ENCODE data around the gene MYO9B. TPM values are rescaled to one million over a fixed set of nuclear protein-coding genes. Genes with fewer than 3 reads are reported as not detected.
"Not testable (repeated sequence)": the region's sequence is repeated elsewhere in the genome, so short reads cannot be mapped to it uniquely, and the experiment has no call there.

The MYO9B gene
- total RNA-seq, 2 experiments from 2014 or later = 280 to 356 TPM

- no peaks in the 10 kb centered on the region for H3K27me3 Mint-ChIP-seq
- H3K36me3 Mint-ChIP-seq = peaks cover 28% of the 10 kb centered on the region
- H3K4me3 Mint-ChIP-seq = no peak overlapping the region
- no peak overlapping the region for H3K27ac Mint-ChIP-seq
- CTCF ChIA-PET = no interaction called here
- H3K4me1 Mint-ChIP-seq = peaks cover 50% of the 10 kb centered on the region
- no peak for DNase-seq
- no peak for ATAC-seq
- no peaks in the 10 kb centered on the region for H3K9me3 Mint-ChIP-seq (ENCODE audit: low read depth)
Measured at GRCh38 chr19:17086120-17086519, 10.5 kb downstream of the MYO9B start.

- no peaks in the 10 kb centered on the region for H3K9me3 Mint-ChIP-seq (ENCODE audit: low read depth)
- peaks cover 51% of the 10 kb centered on the region for H3K4me1 Mint-ChIP-seq
- CTCF ChIA-PET = no interaction called here
- peaks cover 25% of the 10 kb centered on the region for H3K36me3 Mint-ChIP-seq
- H3K27me3 Mint-ChIP-seq = no peaks in the 10 kb centered on the region
- no peak overlapping the region for H3K4me3 Mint-ChIP-seq
- no peak overlapping the region for H3K27ac Mint-ChIP-seq
- ATAC-seq = no peak
- no peak for DNase-seq
Measured at GRCh38 chr19:17086834-17087233, 11.3 kb downstream of the MYO9B start.

GRCh38 chr19:17088552-17088951, 13.0 kb downstream of the MYO9B start:
- Mint-ChIP-seq H3K36me3 (peaks cover 26% of the 10 kb centered on the region), H3K4me1 (peaks cover 43% of the 10 kb centered on the region), H3K27ac (no peak overlapping the region), H3K4me3 (no peak overlapping the region), H3K27me3 (no peaks in the 10 kb centered on the region), H3K9me3 (ENCODE audit: low read depth) (no peaks in the 10 kb centered on the region)
- DNase-seq (no peak), ATAC-seq (no peak)
- CTCF ChIA-PET = no interaction called here

- Mint-ChIP-seq H3K27ac (peak overlapping the region; percentile 68), H3K4me3 (no peak overlapping the region), H3K4me1 (peaks cover 49% of the 10 kb centered on the region), H3K27me3 (no peaks in the 10 kb centered on the region), H3K9me3 (ENCODE audit: low read depth) (no peaks in the 10 kb centered on the region), H3K36me3 (peaks cover 29% of the 10 kb centered on the region)
- CTCF ChIA-PET = interaction anchor here (1.0 to 1.4 kb wide), 4 partner anchors 11 to 63 kb away, joined by 3 to 5 read pairs (median 4); no protein-coding TSS in a partner anchor
- peak; percentile 59 for DNase-seq
- peak; percentile 50 for ATAC-seq
Measured at GRCh38 chr19:17090583-17090982, 15.0 kb downstream of the MYO9B start.

- peaks cover 27% of the 10 kb centered on the region for H3K36me3 Mint-ChIP-seq
- peak; percentile 57 for ATAC-seq
- H3K27me3 Mint-ChIP-seq = no peaks in the 10 kb centered on the region
- H3K4me3 Mint-ChIP-seq = no peak overlapping the region
- CTCF ChIA-PET = interaction anchor here (0.9 to 1.2 kb wide), 2 partner anchors 34 to 92 kb away, joined by 3 to 4 read pairs; no protein-coding TSS in a partner anchor
- peaks cover 52% of the 10 kb centered on the region for H3K4me1 Mint-ChIP-seq
- no peaks in the 10 kb centered on the region for H3K9me3 Mint-ChIP-seq (ENCODE audit: low read depth)
- peak; percentile 54 for DNase-seq
- H3K27ac Mint-ChIP-seq = no peak overlapping the region
Measured at GRCh38 chr19:17091758-17092333, 16.3 kb downstream of the MYO9B start.

- DNase-seq (no peak), ATAC-seq (no peak)
- Mint-ChIP-seq H3K4me1 (peaks cover 51% of the 10 kb centered on the region), H3K27me3 (no peaks in the 10 kb centered on the region), H3K9me3 (ENCODE audit: low read depth) (no peaks in the 10 kb centered on the region), H3K4me3 (no peak overlapping the region), H3K27ac (no peak overlapping the region), H3K36me3 (peaks cover 23% of the 10 kb centered on the region)
- CTCF ChIA-PET = no interaction called here
Measured at GRCh38 chr19:17092696-17093095, 17.1 kb downstream of the MYO9B start.

GRCh38 chr19:17094694-17095093, 19.1 kb downstream of the MYO9B start:
- ATAC-seq; H3K4me3 Mint-ChIP-seq; H3K27ac Mint-ChIP-seq; H3K9me3 Mint-ChIP-seq (ENCODE audit: low read depth); CTCF ChIA-PET; DNase-seq; H3K27me3 Mint-ChIP-seq: not testable (repeated sequence)
- Mint-ChIP-seq H3K36me3 (peaks cover 27% of the 10 kb centered on the region), H3K4me1 (peaks cover 50% of the 10 kb centered on the region)

GRCh38 chr19:17095141-17095919, 19.8 kb downstream of the MYO9B start:
- H3K36me3 Mint-ChIP-seq = peaks cover 24% of the 10 kb centered on the region
- no peaks in the 10 kb centered on the region for H3K9me3 Mint-ChIP-seq (ENCODE audit: low read depth)
- CTCF ChIA-PET = no interaction called here
- no peak for ATAC-seq
- peaks cover 46% of the 10 kb centered on the region for H3K4me1 Mint-ChIP-seq
- no peak for DNase-seq
- H3K27me3 Mint-ChIP-seq = no peaks in the 10 kb centered on the region
- H3K4me3 Mint-ChIP-seq = no peak overlapping the region
- H3K27ac Mint-ChIP-seq = no peak overlapping the region

- H3K9me3 Mint-ChIP-seq (ENCODE audit: low read depth) = no peaks in the 10 kb centered on the region
- peaks cover 38% of the 10 kb centered on the region for H3K4me1 Mint-ChIP-seq
- ATAC-seq (no peak), DNase-seq (no peak)
- peaks cover 34% of the 10 kb centered on the region for H3K36me3 Mint-ChIP-seq
- no peak overlapping the region for H3K4me3 Mint-ChIP-seq
- CTCF ChIA-PET = interaction anchor here (0.6 kb wide), 1 partner anchor 143 kb away, joined by 3 read pairs; no protein-coding TSS in a partner anchor
- H3K27ac Mint-ChIP-seq = no peak overlapping the region
- H3K27me3 Mint-ChIP-seq = no peaks in the 10 kb centered on the region
Measured at GRCh38 chr19:17097593-17098126, 22.1 kb downstream of the MYO9B start.

- CTCF ChIA-PET = no interaction called here
- Mint-ChIP-seq H3K27me3 (no peaks in the 10 kb centered on the region), H3K27ac (no peak overlapping the region), H3K9me3 (ENCODE audit: low read depth) (peaks cover 2% of the 10 kb centered on the region), H3K4me1 (peaks cover 43% of the 10 kb centered on the region), H3K36me3 (peaks cover 39% of the 10 kb centered on the region), H3K4me3 (no peak overlapping the region)
- no peak for ATAC-seq
- no peak for DNase-seq
Measured at GRCh38 chr19:17098326-17098725, 22.7 kb downstream of the MYO9B start.

GRCh38 chr19:17101686-17102628, 26.4 kb downstream of the MYO9B start:
- Mint-ChIP-seq H3K27ac (no peak overlapping the region), H3K9me3 (ENCODE audit: low read depth) (peaks cover 2% of the 10 kb centered on the region), H3K36me3 (peaks cover 49% of the 10 kb centered on the region), H3K4me1 (peaks cover 47% of the 10 kb centered on the region), H3K27me3 (no peaks in the 10 kb centered on the region), H3K4me3 (no peak overlapping the region)
- CTCF ChIA-PET = interaction anchor here (0.7 to 1.6 kb wide), 4 partner anchors 17 to 82 kb away, joined by 3 to 5 read pairs (median 4); no protein-coding TSS in a partner anchor
- no peak for ATAC-seq
- no peak for DNase-seq

GRCh38 chr19:17103177-17103576, 27.6 kb downstream of the MYO9B start:
- peaks cover 53% of the 10 kb centered on the region for H3K36me3 Mint-ChIP-seq
- DNase-seq = peak; percentile 49
- no peak for ATAC-seq
- H3K4me3 Mint-ChIP-seq = no peak overlapping the region
- peaks cover 2% of the 10 kb centered on the region for H3K9me3 Mint-ChIP-seq (ENCODE audit: low read depth)
- peaks cover 49% of the 10 kb centered on the region for H3K4me1 Mint-ChIP-seq
- CTCF ChIA-PET = interaction anchor here (0.7 to 1.6 kb wide), 4 partner anchors 18 to 81 kb away, joined by 3 to 5 read pairs (median 4); no protein-coding TSS in a partner anchor
- no peaks in the 10 kb centered on the region for H3K27me3 Mint-ChIP-seq
- H3K27ac Mint-ChIP-seq = peak overlapping the region; percentile 70

- ATAC-seq = no peak
Measured at GRCh38 chr19:17104679-17105078, 29.1 kb downstream of the MYO9B start.

More at GRCh38 chr19:17104679-17105078, 29.1 kb downstream of the MYO9B start:
- Mint-ChIP-seq H3K36me3 (peaks cover 47% of the 10 kb centered on the region), H3K27me3 (no peaks in the 10 kb centered on the region), H3K27ac (peak overlapping the region; percentile 16), H3K9me3 (ENCODE audit: low read depth) (peaks cover 2% of the 10 kb centered on the region), H3K4me3 (no peak overlapping the region), H3K4me1 (peaks cover 50% of the 10 kb centered on the region)
- no peak for DNase-seq
- CTCF ChIA-PET = no interaction called here

All from activated CD8-positive, alpha-beta memory T cell treated with anti-CD3 and anti-CD28 coated beads, Interleukin-2, amount 10 ng/mL, durations not matched to agents 7 days and 5 days (primary cell).